ENCODE measurements around the gene SETD7. TPM values are rescaled to one million over a fixed set of nuclear protein-coding genes. Genes with fewer than 3 reads are reported as not detected.

SETD7 gene
- total RNA-seq, 6 donors from 2014 or later: 17.8 to 45.6 (median 34.0) TPM

- TF ChIP-seq EP300 (IDR thresholded peaks at IDR 0.05) (no peak), POLR2AphosphoS5 (IDR thresholded peaks at IDR 0.05) (no peak), POLR2A (IDR thresholded peaks at IDR 0.05) (no peak)
- TF ChIP-seq, protein P1, sequence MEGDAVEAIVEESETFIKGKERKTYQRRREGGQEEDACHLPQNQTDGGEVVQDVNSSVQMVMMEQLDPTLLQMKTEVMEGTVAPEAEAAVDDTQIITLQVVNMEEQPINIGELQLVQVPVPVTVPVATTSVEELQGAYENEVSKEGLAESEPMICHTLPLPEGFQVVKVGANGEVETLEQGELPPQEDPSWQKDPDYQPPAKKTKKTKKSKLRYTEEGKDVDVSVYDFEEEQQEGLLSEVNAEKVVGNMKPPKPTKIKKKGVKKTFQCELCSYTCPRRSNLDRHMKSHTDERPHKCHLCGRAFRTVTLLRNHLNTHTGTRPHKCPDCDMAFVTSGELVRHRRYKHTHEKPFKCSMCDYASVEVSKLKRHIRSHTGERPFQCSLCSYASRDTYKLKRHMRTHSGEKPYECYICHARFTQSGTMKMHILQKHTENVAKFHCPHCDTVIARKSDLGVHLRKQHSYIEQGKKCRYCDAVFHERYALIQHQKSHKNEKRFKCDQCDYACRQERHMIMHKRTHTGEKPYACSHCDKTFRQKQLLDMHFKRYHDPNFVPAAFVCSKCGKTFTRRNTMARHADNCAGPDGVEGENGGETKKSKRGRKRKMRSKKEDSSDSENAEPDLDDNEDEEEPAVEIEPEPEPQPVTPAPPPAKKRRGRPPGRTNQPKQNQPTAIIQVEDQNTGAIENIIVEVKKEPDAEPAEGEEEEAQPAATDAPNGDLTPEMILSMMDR (IDR thresholded peaks at IDR 0.05): no peak
- H3K4me1 ChIP-seq: peaks cover 14 to 23% (median 19%) of the 10 kb centered on the region in 4 donors
- H3K4me3 ChIP-seq: no peak overlapping the region
- H3K36me3 ChIP-seq: peaks cover 0 to 42% (median 5%) of the 10 kb centered on the region in 4 donors
- no peaks in the 10 kb centered on the region for H3K9me3 ChIP-seq
- DNase-seq (no peak), ATAC-seq (ENCODE audit: low FRiP score in 2 of 2) (no peak)
- no peaks in the 10 kb centered on the region for H3K27me3 ChIP-seq
- WGBS, 2 donors: 87 to 96% methylated on average over 3 of the region's 3 CpGs
- H3K27ac ChIP-seq: no peak overlapping the region
These were observed 8.0 kb downstream of the SETD7 start for GRCh38 chr4:139547979-139548378.

DNA sequence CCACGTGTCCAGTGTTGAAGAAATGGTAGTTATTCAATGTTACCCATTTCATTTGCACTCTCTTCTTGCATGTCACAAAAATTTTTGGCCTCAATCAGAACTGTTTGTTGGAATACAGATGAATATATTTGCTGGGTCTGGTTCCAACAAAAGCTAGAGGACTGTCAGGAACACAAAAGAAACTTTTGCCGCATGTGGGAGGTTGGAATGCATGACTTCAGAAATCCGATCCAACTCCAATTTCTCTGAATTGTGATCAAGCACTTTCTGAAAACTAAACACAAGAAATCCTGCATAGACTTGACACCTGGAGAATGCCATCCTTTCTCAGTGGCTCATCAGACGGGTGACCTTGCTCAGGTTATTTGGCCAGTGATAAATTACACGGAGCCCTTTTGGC is 15.4 kb downstream of the SETD7 start:
- Histone ChIP-seq H3K4me1 (peaks cover 0 to 4% (median 2%) of the 10 kb centered on the region in 4 donors), H3K4me3 (no peak overlapping the region), H3K36me3 (peaks cover 0 to 37% (median 6%) of the 10 kb centered on the region in 4 donors), H3K27me3 (no peaks in the 10 kb centered on the region), H3K27ac (no peak overlapping the region), H3K9me3 (no peaks in the 10 kb centered on the region)
- TF ChIP-seq POLR2A (IDR thresholded peaks at IDR 0.05) (no peak), EP300 (IDR thresholded peaks at IDR 0.05) (no peak), POLR2AphosphoS5 (IDR thresholded peaks at IDR 0.05) (no peak)
- TF ChIP-seq, protein P1 (IDR thresholded peaks at IDR 0.05): no peak
- WGBS, 2 donors: 81 to 91% methylated on average over 5 of the region's 5 CpGs
- DNase-seq: no peak
- no peak for ATAC-seq (ENCODE audit: low FRiP score in 2 of 2)

- H3K4me1 ChIP-seq: peaks cover 0 to 6% (median 2%) of the 10 kb centered on the region in 4 donors
- H3K36me3 ChIP-seq: peaks cover 0 to 33% (median 4%) of the 10 kb centered on the region in 4 donors
- DNase-seq (no peak), ATAC-seq (ENCODE audit: low FRiP score in 2 of 2) (no peak)
- no peak overlapping the region for H3K27ac ChIP-seq
- no peak overlapping the region for H3K4me3 ChIP-seq
- no peaks in the 10 kb centered on the region for H3K27me3 ChIP-seq
- 95 to 100% methylated on average over 2 of the region's 2 CpGs for WGBS, 2 donors
- TF ChIP-seq, protein P1 (IDR thresholded peaks at IDR 0.05): no peak
- no peaks in the 10 kb centered on the region for H3K9me3 ChIP-seq
These were observed 15.9 kb downstream of the SETD7 start for GRCh38 chr4:139540161-139540560.

- Histone ChIP-seq H3K4me1 (peaks cover 0 to 6% (median 2%) of the 10 kb centered on the region in 4 donors), H3K27ac (no peak overlapping the region), H3K9me3 (no peaks in the 10 kb centered on the region), H3K36me3 (peaks cover 0 to 21% (median 2%) of the 10 kb centered on the region in 4 donors), H3K4me3 (no peak overlapping the region), H3K27me3 (no peaks in the 10 kb centered on the region)
- ATAC-seq (ENCODE audit: low FRiP score in 2 of 2): no peak
- TF ChIP-seq EP300 (IDR thresholded peaks at IDR 0.05) (no peak), POLR2A (IDR thresholded peaks at IDR 0.05) (no peak), POLR2AphosphoS5 (IDR thresholded peaks at IDR 0.05) (no peak)
- TF ChIP-seq, protein P1 (IDR thresholded peaks at IDR 0.05): no peak
- DNase-seq: no peak
- 95% methylated on average over 7 of the region's 7 CpGs for WGBS, 2 donors
These were observed 18.7 kb downstream of the SETD7 start for GRCh38 chr4:139537292-139537691.

- peaks cover 0 to 24% (median 2%) of the 10 kb centered on the region in 4 donors for H3K36me3 ChIP-seq
- no peaks in the 10 kb centered on the region for H3K9me3 ChIP-seq
- H3K4me1 ChIP-seq: peaks cover 0 to 6% (median 2%) of the 10 kb centered on the region in 4 donors
- no peak overlapping the region for H3K27ac ChIP-seq
- no peak overlapping the region for H3K4me3 ChIP-seq
- no peak for ATAC-seq (ENCODE audit: low FRiP score in 2 of 2)
- 88% methylated on average over 5 of the region's 5 CpGs for WGBS, 2 donors
- TF ChIP-seq, protein P1 (IDR thresholded peaks at IDR 0.05): no peak
- TF ChIP-seq POLR2A (IDR thresholded peaks at IDR 0.05) (no peak), EP300 (IDR thresholded peaks at IDR 0.05) (no peak), POLR2AphosphoS5 (IDR thresholded peaks at IDR 0.05) (no peak)
- no peaks in the 10 kb centered on the region for H3K27me3 ChIP-seq
- DNase-seq: no peak
These were observed 20.2 kb downstream of the SETD7 start for GRCh38 chr4:139535871-139536234.
